ENCODE results near the gene TTC29. TPM values are rescaled to one million over a fixed set of nuclear protein-coding genes. Genes with fewer than 3 reads are reported as not detected.

Gene TTC29
- total RNA-seq, 1 donor from 2014 or later: not detected

DNA sequence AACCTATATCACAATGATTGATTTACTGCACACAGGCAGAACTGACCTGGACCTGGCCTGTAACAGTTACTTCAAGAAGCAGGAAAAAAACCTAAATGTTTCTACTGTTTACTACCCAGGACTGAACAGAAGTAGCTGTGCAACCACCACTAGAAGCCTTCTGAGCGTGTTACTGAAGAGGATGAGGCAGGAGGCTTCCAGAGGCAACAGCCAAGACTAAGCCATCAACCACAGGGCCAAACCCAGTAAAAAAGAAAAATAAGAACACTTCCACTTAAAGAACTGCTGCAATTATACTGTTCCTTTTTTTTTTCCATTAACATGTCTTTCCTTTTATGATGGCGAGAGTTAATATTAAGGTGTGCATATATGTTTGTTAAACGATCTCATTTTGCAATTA is 29.4 kb upstream of the TTC29 start:
- no peaks in the 10 kb centered on the region for H3K4me1 Mint-ChIP-seq
- no peaks in the 10 kb centered on the region for H3K36me3 Mint-ChIP-seq (ENCODE audit: low read depth)
- no peaks in the 10 kb centered on the region for H3K27me3 Mint-ChIP-seq (ENCODE audit: low read depth)
- DNase-seq (ENCODE audit: low read depth, low spot score): no peak
- no peak overlapping the region for H3K27ac Mint-ChIP-seq (ENCODE audit: unreplicated experiment)
- H3K9me3 Mint-ChIP-seq: no peaks in the 10 kb centered on the region
- TF ChIP-seq, protein P1, sequence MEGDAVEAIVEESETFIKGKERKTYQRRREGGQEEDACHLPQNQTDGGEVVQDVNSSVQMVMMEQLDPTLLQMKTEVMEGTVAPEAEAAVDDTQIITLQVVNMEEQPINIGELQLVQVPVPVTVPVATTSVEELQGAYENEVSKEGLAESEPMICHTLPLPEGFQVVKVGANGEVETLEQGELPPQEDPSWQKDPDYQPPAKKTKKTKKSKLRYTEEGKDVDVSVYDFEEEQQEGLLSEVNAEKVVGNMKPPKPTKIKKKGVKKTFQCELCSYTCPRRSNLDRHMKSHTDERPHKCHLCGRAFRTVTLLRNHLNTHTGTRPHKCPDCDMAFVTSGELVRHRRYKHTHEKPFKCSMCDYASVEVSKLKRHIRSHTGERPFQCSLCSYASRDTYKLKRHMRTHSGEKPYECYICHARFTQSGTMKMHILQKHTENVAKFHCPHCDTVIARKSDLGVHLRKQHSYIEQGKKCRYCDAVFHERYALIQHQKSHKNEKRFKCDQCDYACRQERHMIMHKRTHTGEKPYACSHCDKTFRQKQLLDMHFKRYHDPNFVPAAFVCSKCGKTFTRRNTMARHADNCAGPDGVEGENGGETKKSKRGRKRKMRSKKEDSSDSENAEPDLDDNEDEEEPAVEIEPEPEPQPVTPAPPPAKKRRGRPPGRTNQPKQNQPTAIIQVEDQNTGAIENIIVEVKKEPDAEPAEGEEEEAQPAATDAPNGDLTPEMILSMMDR (conservative IDR thresholded peaks at IDR 0.05): no peak
- H3K4me3 Mint-ChIP-seq: no peak overlapping the region

- TF ChIP-seq, protein P1 (conservative IDR thresholded peaks at IDR 0.05): no peak
- no peaks in the 10 kb centered on the region for H3K27me3 Mint-ChIP-seq (ENCODE audit: low read depth)
- H3K27ac Mint-ChIP-seq (ENCODE audit: unreplicated experiment): no peak overlapping the region
- H3K4me3 Mint-ChIP-seq: no peak overlapping the region
- no peaks in the 10 kb centered on the region for H3K36me3 Mint-ChIP-seq (ENCODE audit: low read depth)
- H3K9me3 Mint-ChIP-seq: peaks cover 6% of the 10 kb centered on the region
- no peaks in the 10 kb centered on the region for H3K4me1 Mint-ChIP-seq
- DNase-seq (ENCODE audit: low read depth, low spot score): no peak
Measured at GRCh38 chr4:146972036-146972435, 26.4 kb upstream of the TTC29 start.

DNA sequence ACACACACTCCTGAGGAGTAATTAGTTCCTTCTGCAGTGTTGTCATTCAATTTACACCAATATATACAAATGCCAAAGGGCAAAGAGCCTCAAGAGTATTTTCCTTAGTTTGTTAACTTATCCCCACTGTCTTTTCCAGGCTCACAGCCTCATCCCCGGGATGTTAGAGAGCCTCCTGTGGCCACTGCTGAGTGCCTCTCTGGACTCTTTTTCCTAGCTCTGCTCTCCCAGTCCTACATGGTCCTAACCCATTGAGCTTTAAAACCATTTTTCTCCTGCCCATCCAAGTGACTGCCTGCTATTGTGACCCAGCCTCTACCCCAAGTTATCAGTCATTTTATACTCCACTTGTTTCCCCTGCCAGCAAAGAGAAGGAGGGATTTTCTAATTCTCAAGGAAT is 23.5 kb upstream of the TTC29 start:
- Mint-ChIP-seq H3K4me3 (no peak overlapping the region), H3K27ac (ENCODE audit: unreplicated experiment) (no peak overlapping the region), H3K36me3 (ENCODE audit: low read depth) (no peaks in the 10 kb centered on the region), H3K9me3 (peaks cover 6% of the 10 kb centered on the region), H3K4me1 (no peaks in the 10 kb centered on the region), H3K27me3 (ENCODE audit: low read depth) (no peaks in the 10 kb centered on the region)
- no peak for DNase-seq (ENCODE audit: low read depth, low spot score)
- TF ChIP-seq, protein P1 (conservative IDR thresholded peaks at IDR 0.05): no peak

- DNase-seq (ENCODE audit: low read depth, low spot score): no peak
- Mint-ChIP-seq H3K4me3 (no peak overlapping the region), H3K36me3 (ENCODE audit: low read depth) (no peaks in the 10 kb centered on the region), H3K4me1 (no peaks in the 10 kb centered on the region), H3K27me3 (ENCODE audit: low read depth) (peaks cover 14% of the 10 kb centered on the region), H3K27ac (ENCODE audit: unreplicated experiment) (no peak overlapping the region), H3K9me3 (no peaks in the 10 kb centered on the region)
- TF ChIP-seq, protein P1 (conservative IDR thresholded peaks at IDR 0.05): no peak
Measured at GRCh38 chr4:146960634-146961033, 15.0 kb upstream of the TTC29 start.

GRCh38 chr4:146959692-146960091 is 14.0 kb upstream of the TTC29 start:
- no peak overlapping the region for H3K27ac Mint-ChIP-seq (ENCODE audit: unreplicated experiment)
- peaks cover 14% of the 10 kb centered on the region for H3K27me3 Mint-ChIP-seq (ENCODE audit: low read depth)
- TF ChIP-seq, protein P1 (conservative IDR thresholded peaks at IDR 0.05): no peak
- no peak overlapping the region for H3K4me3 Mint-ChIP-seq
- H3K36me3 Mint-ChIP-seq (ENCODE audit: low read depth): no peaks in the 10 kb centered on the region
- H3K9me3 Mint-ChIP-seq: no peaks in the 10 kb centered on the region
- no peaks in the 10 kb centered on the region for H3K4me1 Mint-ChIP-seq
- DNase-seq (ENCODE audit: low read depth, low spot score): no peak

- TF ChIP-seq, protein P1 (conservative IDR thresholded peaks at IDR 0.05): no peak
- DNase-seq (ENCODE audit: low read depth, low spot score): no peak
- Mint-ChIP-seq H3K27ac (ENCODE audit: unreplicated experiment) (no peak overlapping the region), H3K36me3 (ENCODE audit: low read depth) (no peaks in the 10 kb centered on the region), H3K9me3 (no peaks in the 10 kb centered on the region), H3K4me3 (no peak overlapping the region), H3K4me1 (no peaks in the 10 kb centered on the region), H3K27me3 (ENCODE audit: low read depth) (peaks cover 17% of the 10 kb centered on the region)
Measured at GRCh38 chr4:146957237-146957636, 11.6 kb upstream of the TTC29 start.
